GM12891 (cell line): ENCODE data around the gene DHRS7.

Experiments
- POLR2A ChIP-seq: IDR thresholded peaks from 2 replicates; pipeline ENCODE4 v1.6.1; 2011; ENCODE audit warnings: low read depth, low read length, control low read depth
- TAF1 ChIP-seq: IDR thresholded peaks from 2 replicates; pipeline ENCODE4 v1.6.1; 2011; ENCODE audit warnings: low read depth, low read length, control low read depth

DNA sequence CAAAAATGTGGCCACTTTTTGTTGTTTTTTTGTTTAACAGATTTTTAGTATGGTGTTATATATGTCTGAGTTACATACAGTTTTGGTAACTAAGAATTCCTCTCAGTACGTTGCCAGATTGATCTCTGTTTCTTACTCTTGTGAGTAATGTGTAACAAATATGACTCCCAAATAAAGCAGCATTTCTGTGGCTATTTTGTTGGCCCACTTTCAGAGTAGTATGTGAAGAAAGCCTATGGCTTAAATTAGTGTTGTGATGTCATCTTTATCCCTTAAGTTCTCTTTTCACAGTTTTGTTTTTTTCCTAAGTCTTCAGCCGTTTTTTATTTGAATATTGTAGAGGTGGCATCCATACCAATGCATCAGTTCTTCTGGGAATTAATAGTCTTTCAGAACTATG is 62.8 kb downstream of the DHRS7 start:
- no peak for TF ChIP-seq POLR2A
- TF ChIP-seq TAF1: no peak
